ENCODE measurements around the gene FBXL17.

FBXL17 gene

GRCh38 chr5:108249095-108249784 is 132.7 kb downstream of the FBXL17 start:
- Histone ChIP-seq H3K4me2 (ENCODE audit: low read depth, low read length, poor library complexity, severe bottlenecking) (no peak overlapping the region), H3K36me3 (ENCODE audit: low read length) (no peaks in the 10 kb centered on the region), H2AFZ (ENCODE audit: low read depth, low read length, severe bottlenecking) (no peak overlapping the region), H3K9me2 (replicated peaks; ENCODE audit: insufficient read depth, low read length) (no peaks in the 10 kb centered on the region), H3K27me3 (ENCODE audit: low read length) (no peaks in the 10 kb centered on the region), H3K4me3 (ENCODE audit: insufficient read depth, low read length, poor library complexity, severe bottlenecking) (no peak overlapping the region), H3F3A (ENCODE audit: insufficient read depth) (no peaks in the 10 kb centered on the region), H3K9ac (ENCODE audit: low read length) (no peak overlapping the region), H3K27ac (ENCODE audit: low read depth, low read length) (no peak overlapping the region), H4K20me1 (ENCODE audit: low read depth, low read length) (no peaks in the 10 kb centered on the region), H3K9me3 (ENCODE audit: insufficient read depth, low read length) (no peaks in the 10 kb centered on the region), H3K79me2 (ENCODE audit: insufficient read depth, low read length) (no peaks in the 10 kb centered on the region)
- no peak for TF ChIP-seq EZH2phosphoT487 (conservative IDR thresholded peaks at IDR 0.05; ENCODE audit: low read length)
- no peak for TF ChIP-seq CTCF (IDR thresholded peaks at IDR 0.05; ENCODE audit: insufficient read depth, low read length, poor library complexity, severe bottlenecking)

GRCh38 chr5:108238936-108239887 is 142.7 kb downstream of the FBXL17 start:
- Histone ChIP-seq H3K4me3 (ENCODE audit: insufficient read depth, low read length, poor library complexity, severe bottlenecking) (no peak overlapping the region), H3K79me2 (ENCODE audit: insufficient read depth, low read length) (no peaks in the 10 kb centered on the region), H3K9me2 (replicated peaks; ENCODE audit: insufficient read depth, low read length) (no peaks in the 10 kb centered on the region), H2AFZ (ENCODE audit: low read depth, low read length, severe bottlenecking) (no peak overlapping the region), H3K36me3 (ENCODE audit: low read length) (no peaks in the 10 kb centered on the region), H4K20me1 (ENCODE audit: low read depth, low read length) (no peaks in the 10 kb centered on the region), H3K9me3 (ENCODE audit: insufficient read depth, low read length) (no peaks in the 10 kb centered on the region), H3K27ac (ENCODE audit: low read depth, low read length) (no peak overlapping the region), H3F3A (ENCODE audit: insufficient read depth) (no peaks in the 10 kb centered on the region), H3K4me2 (ENCODE audit: low read depth, low read length, poor library complexity, severe bottlenecking) (no peak overlapping the region), H3K9ac (ENCODE audit: low read length) (no peak overlapping the region), H3K27me3 (ENCODE audit: low read length) (no peaks in the 10 kb centered on the region)
- TF ChIP-seq CTCF (IDR thresholded peaks at IDR 0.05; ENCODE audit: insufficient read depth, low read length, poor library complexity, severe bottlenecking) (no peak), EZH2phosphoT487 (conservative IDR thresholded peaks at IDR 0.05; ENCODE audit: low read length) (no peak)

- no peaks in the 10 kb centered on the region for H3K9me3 ChIP-seq (ENCODE audit: insufficient read depth, low read length)
- H3K79me2 ChIP-seq (ENCODE audit: insufficient read depth, low read length): no peaks in the 10 kb centered on the region
- no peak overlapping the region for H2AFZ ChIP-seq (ENCODE audit: low read depth, low read length, severe bottlenecking)
- no peak for TF ChIP-seq EZH2phosphoT487 (conservative IDR thresholded peaks at IDR 0.05; ENCODE audit: low read length)
- H3K27me3 ChIP-seq (ENCODE audit: low read length): no peaks in the 10 kb centered on the region
- no peaks in the 10 kb centered on the region for H3K36me3 ChIP-seq (ENCODE audit: low read length)
- H3K9me2 ChIP-seq (replicated peaks; ENCODE audit: insufficient read depth, low read length): no peaks in the 10 kb centered on the region
- no peaks in the 10 kb centered on the region for H4K20me1 ChIP-seq (ENCODE audit: low read depth, low read length)
- no peak overlapping the region for H3K27ac ChIP-seq (ENCODE audit: low read depth, low read length)
- H3F3A ChIP-seq (ENCODE audit: insufficient read depth): no peaks in the 10 kb centered on the region
- no peak overlapping the region for H3K9ac ChIP-seq (ENCODE audit: low read length)
- H3K4me2 ChIP-seq (ENCODE audit: low read depth, low read length, poor library complexity, severe bottlenecking): no peak overlapping the region
- H3K4me3 ChIP-seq (ENCODE audit: insufficient read depth, low read length, poor library complexity, severe bottlenecking): no peak overlapping the region
Measured at GRCh38 chr5:108238461-108238860, 143.4 kb downstream of the FBXL17 start.

Data from SU-DHL-6 (cell line).